H9 (cell line): Measurements from ENCODE around the gene MYO15B. TPM values are rescaled to one million over a fixed set of nuclear protein-coding genes. Genes with fewer than 3 reads are reported as not detected.

ENCODE experiments used
- DNase-seq: peaks from one replicate; pipeline ENCODE4 v3.0.0-alpha.2; 2017
- H2AFZ ChIP-seq: one replicate; pipeline ENCODE4 v1.6.1; 2013; ENCODE audit warnings: mild to moderate bottlenecking, low read length, control low read depth, moderate library complexity
- H2AK5ac ChIP-seq: 2 replicates; pipeline ENCODE4 v1.6.1; 2013; ENCODE audit warnings: low read length, control low read depth, mixed read lengths; ENCODE audit not compliant: insufficient read length
- H2BK120ac ChIP-seq: one replicate; pipeline ENCODE4 v1.6.1; 2013; ENCODE audit warnings: low read depth, mild to moderate bottlenecking, low read length, control low read depth, inconsistent platforms; ENCODE audit not compliant: poor library complexity, severe bottlenecking
- H2BK12ac ChIP-seq: 2 replicates; pipeline ENCODE4 v1.6.1; 2013; ENCODE audit warnings: low read length, control low read depth, mixed read lengths, low read depth; ENCODE audit not compliant: insufficient read length
- H2BK15ac ChIP-seq: 2 replicates; pipeline ENCODE4 v1.6.1; 2013; ENCODE audit warnings: low read depth, low read length, control low read depth
- H2BK20ac ChIP-seq: one replicate; pipeline ENCODE4 v1.6.1; 2013; ENCODE audit warnings: low read depth, mild to moderate bottlenecking, low read length, control low read depth, inconsistent platforms; ENCODE audit not compliant: poor library complexity, severe bottlenecking
- H2BK5ac ChIP-seq: 2 replicates; pipeline ENCODE4 v1.6.1; 2013; ENCODE audit warnings: low read length, control low read depth, mixed read lengths; ENCODE audit not compliant: insufficient read length
- H3K14ac ChIP-seq: 2 replicates; pipeline ENCODE4 v1.6.1; 2013; ENCODE audit warnings: low read length, control low read depth; ENCODE audit not compliant: insufficient read depth
- H3K18ac ChIP-seq: 2 replicates; pipeline ENCODE4 v1.6.1; 2013; ENCODE audit warnings: low read depth, mild to moderate bottlenecking, mixed read lengths, low read length, control low read depth; ENCODE audit not compliant: insufficient read length
- H3K23ac ChIP-seq: 2 replicates; pipeline ENCODE4 v1.6.1; 2013; ENCODE audit warnings: low read length, control low read depth, mixed read lengths, low read depth; ENCODE audit not compliant: insufficient read length
- H3K23me2 ChIP-seq: 2 replicates; pipeline ENCODE4 v1.6.1; 2013; ENCODE audit warnings: low read depth, mild to moderate bottlenecking, mixed read lengths, low read length, control low read depth; ENCODE audit not compliant: insufficient read length, poor library complexity, severe bottlenecking
- H3K27ac ChIP-seq: 2 replicates; pipeline ENCODE4 v1.5.1; 2013; ENCODE audit warnings: low read length, control low read depth, mixed read lengths, low read depth; ENCODE audit not compliant: insufficient read length
- H3K27me3 ChIP-seq: 2 replicates; pipeline ENCODE4 v1.6.1; 2013; ENCODE audit warnings: low read length, control low read depth, inconsistent platforms; ENCODE audit not compliant: insufficient read depth
- H3K4ac ChIP-seq: 2 replicates; pipeline ENCODE4 v1.6.1; 2013; ENCODE audit warnings: low read depth, mild to moderate bottlenecking, control low read depth, inconsistent platforms, low read length, moderate library complexity
- H3K4me1 ChIP-seq: 2 replicates; pipeline ENCODE4 v1.6.1; 2013; ENCODE audit warnings: low read length, control low read depth, inconsistent platforms; ENCODE audit not compliant: insufficient read depth
- H3K4me2 ChIP-seq: 2 replicates; pipeline ENCODE4 v1.6.1; 2013; ENCODE audit warnings: low read length, control low read depth, mixed read lengths; ENCODE audit not compliant: insufficient read length, insufficient read depth
- H3K56ac ChIP-seq: 2 replicates; pipeline ENCODE4 v1.6.1; 2013; ENCODE audit warnings: low read depth, mild to moderate bottlenecking, mixed read lengths, low read length, control low read depth; ENCODE audit not compliant: insufficient read length
- H3K79me1 ChIP-seq: 2 replicates; pipeline ENCODE4 v1.6.1; 2013; ENCODE audit warnings: low read depth, mild to moderate bottlenecking, moderate library complexity, low read length, control low read depth, inconsistent platforms; ENCODE audit not compliant: insufficient read depth, poor library complexity, severe bottlenecking
- H3K79me2 ChIP-seq: 2 replicates; pipeline ENCODE4 v1.6.1; 2013; ENCODE audit warnings: low read length, control low read depth, inconsistent platforms; ENCODE audit not compliant: insufficient read depth
- H3K9ac ChIP-seq: 2 replicates; pipeline ENCODE4 v1.6.1; 2013; ENCODE audit warnings: low read length, control low read depth, mixed read lengths; ENCODE audit not compliant: insufficient read length; ENCODE audit errors: extremely low read depth
- H3K9me3 ChIP-seq: one replicate; pipeline ENCODE4 v1.6.1; 2013; ENCODE audit warnings: low read depth, low read length, inconsistent platforms; ENCODE audit not compliant: control insufficient read depth
- H3T11ph ChIP-seq: one replicate; pipeline ENCODE4 v1.6.1; 2013; ENCODE audit warnings: mild to moderate bottlenecking, low read length, control low read depth, inconsistent platforms
- H4K20me1 ChIP-seq: one replicate; pipeline ENCODE4 v1.6.1; 2013; ENCODE audit not compliant: control insufficient read depth, insufficient read length, insufficient read depth
- H4K5ac ChIP-seq: 2 replicates; pipeline ENCODE4 v1.6.1; 2013; ENCODE audit warnings: low read depth, mild to moderate bottlenecking, mixed read lengths, low read length, control low read depth; ENCODE audit not compliant: insufficient read length
- H4K8ac ChIP-seq: replicated peaks from 2 replicates; pipeline ENCODE4 v1.6.1; 2013; ENCODE audit warnings: low read length, control low read depth, mixed read lengths, low read depth; ENCODE audit not compliant: insufficient read length
- H4K91ac ChIP-seq: 2 replicates; pipeline ENCODE4 v1.6.1; 2013; ENCODE audit warnings: low read depth, mild to moderate bottlenecking, moderate library complexity, mixed read lengths, low read length, control low read depth; ENCODE audit not compliant: insufficient read length
- H3K27ac Mint-ChIP-seq, 3 experiments: 2 replicates in 2 of 3; 3 replicates in 1 of 3; pipeline ENCODE4 v1.8.0; 2020 to 2021; ENCODE audit warnings: mixed read lengths in 3 of 3, mild to moderate bottlenecking in 1 of 3, moderate library complexity in 1 of 3
- H3K27me3 Mint-ChIP-seq: 2 replicates; pipeline ENCODE4 v1.8.0; 2021; ENCODE audit warnings: low read depth, mild to moderate bottlenecking, moderate library complexity, mixed read lengths
- H3K36me3 Mint-ChIP-seq, 3 experiments: 2 replicates in 2 of 3; 3 replicates in 1 of 3; pipeline ENCODE4 v1.8.0; 2020 to 2021; ENCODE audit warnings: low read depth in 3 of 3, mixed read lengths in 3 of 3; ENCODE audit not compliant: insufficient read depth in 1 of 3
- H3K4me1 Mint-ChIP-seq, 2 experiments: 2 replicates each; pipeline ENCODE4 v1.8.0; 2020; ENCODE audit warnings: mixed read lengths in 2 of 2
- H3K4me3 Mint-ChIP-seq, 2 experiments: 2 replicates in 1 of 2; 3 replicates in 1 of 2; pipeline ENCODE4 v1.8.0; 2020 to 2021; ENCODE audit warnings: mild to moderate bottlenecking in 2 of 2, mixed read lengths in 2 of 2, moderate library complexity in 1 of 2
- H3K9me3 Mint-ChIP-seq, 2 experiments: 2 replicates in 1 of 2; 3 replicates in 1 of 2; pipeline ENCODE4 v1.8.0; 2020; ENCODE audit warnings: mild to moderate bottlenecking in 2 of 2, mixed read lengths in 2 of 2, moderate library complexity in 1 of 2
- CTCF ChIP-seq: fragments of 200-600 bp; sonication (generic); conservative IDR thresholded peaks from 3 replicates; pipeline ENCODE4 v1.8.0; 2021; ENCODE audit warnings: antibody characterized with exemption, mild to moderate bottlenecking
- WGBS: extraction: QIAGEN DNeasy Blood & Tissue Kit; methylation state at CpG from one replicate; pipeline ENCODE4 v1.1.7; 2013; ENCODE audit warnings: missing lambda C conversion rate, low lambda C conversion rate, mixed read lengths; ENCODE audit not compliant: insufficient read length; ENCODE audit errors: extremely low coverage; 5-methylcytosine and 5-hydroxymethylcytosine counted together
- total RNA-seq: library from RNA; stranded (reverse); gene quantifications from 2 replicates; pipeline ENCODE4 v1.2.1, GENCODE V29; 2021

The MYO15B gene
- total RNA-seq, 1 experiment from 2014 or later: 41.9 TPM

GRCh38 chr17:75571197-75571884 lies 16.3 kb upstream of the MYO15B start:
- no peak for DNase-seq
- no peaks in the 10 kb centered on the region for H3K4me1 Mint-ChIP-seq
- no peaks in the 10 kb centered on the region for H3K4me1 ChIP-seq
- H3K9ac ChIP-seq: no peak overlapping the region
- no peak overlapping the region for H4K8ac ChIP-seq
- no peaks in the 10 kb centered on the region for H4K20me1 ChIP-seq
- H4K5ac ChIP-seq: no peak overlapping the region
- no peaks in the 10 kb centered on the region for H3K9me3 ChIP-seq
- H2BK15ac ChIP-seq: no peak overlapping the region
- H2AFZ ChIP-seq: no peak overlapping the region
- no peak overlapping the region for H3K14ac ChIP-seq
- no peak overlapping the region for H3K23ac ChIP-seq
- no peak overlapping the region for H4K91ac ChIP-seq
- TF ChIP-seq CTCF: no peak
- no CpG with 5 or more reads among the region's 15 CpGs for WGBS
- H3K27me3 ChIP-seq: no peaks in the 10 kb centered on the region
- H3K27me3 Mint-ChIP-seq: peaks cover 1% of the 10 kb centered on the region; the same call in 1 of the 2 replicates
- H3K9me3 Mint-ChIP-seq: no peaks in the 10 kb centered on the region
- no peaks in the 10 kb centered on the region for H3K23me2 ChIP-seq
- no peak overlapping the region for H2BK5ac ChIP-seq
- peaks cover 2 to 19% (median 4%) of the 10 kb centered on the region in 3 experiments; a peak in 5 of 7 replicates for H3K36me3 Mint-ChIP-seq
- no peaks in the 10 kb centered on the region for H3K79me2 ChIP-seq
- no peak overlapping the region for H3K4me3 Mint-ChIP-seq
- no peak overlapping the region for H2AK5ac ChIP-seq
- H2BK12ac ChIP-seq: no peak overlapping the region
- no peak overlapping the region for H3K4me2 ChIP-seq
- H3K56ac ChIP-seq: no peak overlapping the region
- no peak overlapping the region for H3K27ac ChIP-seq
- no peak overlapping the region for H3K4ac ChIP-seq
- no peaks in the 10 kb centered on the region for H3K79me1 ChIP-seq
- H2BK120ac ChIP-seq: no peak overlapping the region
- no peak overlapping the region for H2BK20ac ChIP-seq
- no peak overlapping the region for H3K18ac ChIP-seq
- H3K27ac Mint-ChIP-seq: no peak overlapping the region
- no peak overlapping the region for H3T11ph ChIP-seq
